Upper lobe of left lung (tissue), 4 donors: ENCODE results near the gene ANKRD52.

Source experiments
- CTCF ChIP-seq, 6 experiments: fragments of 450-650 bp in 4 of 6; fragments of 200-600 bp in 2 of 6; sonication (generic) in 2 of 6; IDR thresholded peaks; one replicate each; pipeline ENCODE4 v1.5.1; 2016 to 2019; ENCODE audit warnings: antibody characterized with exemption in 6 of 6
- EP300 ChIP-seq, 4 donors: sonication (generic); formaldehyde crosslinking; IDR thresholded peaks; one replicate each; pipeline ENCODE4 v1.5.1; 2017; ENCODE audit warnings: antibody characterized with exemption in 4 of 4, control low read depth in 2 of 4
- POLR2A ChIP-seq, 4 donors: fragments of 450-650 bp; IDR thresholded peaks; one replicate each; pipeline ENCODE4 v1.5.1; 2016 to 2017; ENCODE audit warnings: antibody characterized with exemption in 4 of 4, mild to moderate bottlenecking in 2 of 4
- POLR2AphosphoS5 ChIP-seq, 2 donors: sonication (generic); formaldehyde crosslinking; IDR thresholded peaks; one replicate each; pipeline ENCODE4 v1.5.1; 2017; ENCODE audit warnings: antibody characterized with exemption in 2 of 2

- no peak for TF ChIP-seq CTCF (IDR thresholded peaks at IDR 0.05)
- TF ChIP-seq EP300 (IDR thresholded peaks at IDR 0.05) = no peak
- no peak for TF ChIP-seq POLR2AphosphoS5 (IDR thresholded peaks at IDR 0.05)
- TF ChIP-seq POLR2A (IDR thresholded peaks at IDR 0.05) = no peak
Measured at GRCh38 chr12:56267443-56268071, 9.4 kb upstream of the ANKRD52 start.
